ENCODE data around the gene CAMSAP2. TPM values are rescaled to one million over a fixed set of nuclear protein-coding genes. Genes with fewer than 3 reads are reported as not detected.
A peak's percentile ranks its signal among the peaks of the same experiment; 100 is the strongest.

The CAMSAP2 gene
- total RNA-seq, 4 donors from 2014 or later = 26.5 to 47.4 (median 33.3) TPM

DNA sequence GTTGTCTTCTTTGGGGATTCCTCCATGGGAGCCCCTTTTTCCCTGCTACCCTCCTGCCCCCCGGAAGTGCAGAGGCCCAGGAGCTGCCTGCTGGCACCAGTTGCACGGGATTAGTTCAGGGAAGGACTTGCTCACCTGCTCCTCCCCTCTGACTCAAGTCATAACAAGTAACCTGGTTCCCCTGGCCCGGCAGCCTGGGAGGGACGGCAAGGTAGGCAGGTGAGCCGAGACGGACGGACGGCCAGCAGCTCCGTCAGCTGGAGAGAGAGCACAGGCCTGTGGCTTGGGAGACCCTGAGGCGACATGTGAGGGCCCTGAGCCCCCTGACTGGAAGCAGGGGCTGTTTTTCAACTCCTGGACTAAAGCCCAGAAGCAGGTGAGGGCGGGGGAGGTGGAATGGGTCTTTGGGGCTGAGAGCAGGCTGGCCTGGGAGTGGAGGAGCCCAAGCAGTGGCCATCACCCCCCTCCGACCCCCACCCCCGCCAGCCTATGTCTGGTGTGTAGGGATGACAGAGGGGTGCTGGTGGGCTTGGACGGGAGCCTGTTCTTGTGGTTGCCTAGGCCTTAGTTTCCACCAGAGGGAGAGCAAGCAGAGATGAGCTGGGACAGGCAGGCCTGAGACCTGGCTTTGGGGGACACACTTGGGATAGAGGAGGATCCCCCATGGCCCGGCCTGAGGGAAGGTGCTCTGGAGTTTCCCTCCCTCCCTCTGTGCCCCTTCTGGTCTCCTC lies 156.2 kb downstream of the CAMSAP2 start, which contains the start of gene INAVA:
Gene INAVA, plus strand, starts transcription at position 189 of the 731 bp plus-strand sequence. CDS start 3,501 bp downstream, outside the sequence.
- DNase-seq (ENCODE audit: low spot score in 2 of 2) = no peak

GRCh38 chr1:200895443-200895789 lies 156.7 kb downstream of the CAMSAP2 start:
- no peak for DNase-seq (ENCODE audit: low spot score in 2 of 2)
- Histone ChIP-seq H3K36me3 (peaks cover 10% of the 10 kb centered on the region), H3K9me3 (no peaks in the 10 kb centered on the region), H3K27ac (peak overlapping the region; percentile 76), H3K4me3 (peak overlapping the region; percentile 54), H3K27me3 (peaks cover 29% of the 10 kb centered on the region), H3K4me1 (peaks cover 52% of the 10 kb centered on the region)
- WGBS = 30% methylated on average over 5 of the region's 8 CpGs
- no peak for TF ChIP-seq EP300 (IDR thresholded peaks at IDR 0.05)
- no peak for TF ChIP-seq CTCF (IDR thresholded peaks at IDR 0.05)
- TF ChIP-seq POLR2AphosphoS5 (IDR thresholded peaks at IDR 0.05) = no peak
- TF ChIP-seq POLR2A (IDR thresholded peaks at IDR 0.05) = no peak

More for the DNA sequence above, 156.2 kb downstream of the CAMSAP2 start, which contains the start of gene INAVA:
- H3K4me3 ChIP-seq = peak within 1 kb of the TSS; percentile 54
- 43% methylated on average over 11 of the region's 15 CpGs for WGBS
- peaks cover 34% of the 10 kb centered on the region for H3K27me3 ChIP-seq
- TF ChIP-seq CTCF (IDR thresholded peaks at IDR 0.05) = no peak
- TF ChIP-seq EP300 (IDR thresholded peaks at IDR 0.05) = no peak
- TF ChIP-seq POLR2AphosphoS5 (IDR thresholded peaks at IDR 0.05) = no peak
- no peak for TF ChIP-seq POLR2A (IDR thresholded peaks at IDR 0.05)
- no peaks in the 10 kb centered on the region for H3K9me3 ChIP-seq
- peak within 1 kb of the TSS; percentile 76 for H3K27ac ChIP-seq
- H3K36me3 ChIP-seq = peaks cover 8% of the 10 kb centered on the region
- H3K4me1 ChIP-seq = peaks cover 48% of the 10 kb centered on the region

DNA sequence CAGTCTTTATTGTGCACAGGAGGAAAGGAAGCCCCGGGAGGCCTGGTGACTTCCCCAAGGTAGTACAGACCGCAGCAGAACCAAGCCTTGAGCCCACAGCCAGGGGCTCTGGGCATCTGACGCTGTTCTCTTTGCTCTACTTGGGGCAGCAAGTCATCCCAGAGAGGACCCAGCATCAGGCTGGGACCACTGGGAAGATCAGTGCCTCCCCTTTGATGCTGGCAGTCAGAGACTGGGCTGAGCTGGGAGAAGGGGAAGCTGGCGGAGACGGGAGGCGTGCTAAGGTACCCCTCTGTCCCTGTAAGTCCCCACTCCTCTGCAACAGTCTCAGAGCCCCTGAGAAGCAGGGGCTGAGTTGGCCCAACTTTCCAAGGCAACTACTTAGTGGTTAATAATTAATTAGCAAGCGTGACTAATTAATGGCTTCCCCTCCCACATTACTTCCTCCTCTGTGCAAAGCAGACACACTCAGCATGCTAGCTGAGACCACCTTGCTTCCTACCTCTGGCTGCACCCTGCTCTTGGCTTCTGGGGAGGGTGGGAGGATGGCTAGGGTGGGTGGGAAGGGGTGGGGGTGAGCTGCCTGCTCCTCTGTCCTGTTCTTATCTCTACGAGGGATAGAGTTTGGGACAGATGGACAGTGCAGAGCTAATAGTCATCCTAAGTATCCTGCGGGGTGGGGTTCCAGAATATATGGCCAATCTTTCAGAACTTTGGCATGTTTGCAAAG lies 157.3 kb downstream of the CAMSAP2 start:
- Histone ChIP-seq H3K4me1 (peaks cover 52% of the 10 kb centered on the region), H3K9me3 (no peaks in the 10 kb centered on the region), H3K27me3 (peaks cover 23% of the 10 kb centered on the region), H3K4me3 (peak overlapping the region; percentile 54), H3K27ac (peak overlapping the region; percentile 76), H3K36me3 (peaks cover 13% of the 10 kb centered on the region)
- WGBS = 65% methylated on average over 4 of the region's 9 CpGs
- TF ChIP-seq CTCF (IDR thresholded peaks at IDR 0.05) (no peak), EP300 (IDR thresholded peaks at IDR 0.05) (no peak), POLR2AphosphoS5 (IDR thresholded peaks at IDR 0.05) (no peak), POLR2A (IDR thresholded peaks at IDR 0.05) (no peak)
- no peak for DNase-seq (ENCODE audit: low spot score in 2 of 2)

DNA sequence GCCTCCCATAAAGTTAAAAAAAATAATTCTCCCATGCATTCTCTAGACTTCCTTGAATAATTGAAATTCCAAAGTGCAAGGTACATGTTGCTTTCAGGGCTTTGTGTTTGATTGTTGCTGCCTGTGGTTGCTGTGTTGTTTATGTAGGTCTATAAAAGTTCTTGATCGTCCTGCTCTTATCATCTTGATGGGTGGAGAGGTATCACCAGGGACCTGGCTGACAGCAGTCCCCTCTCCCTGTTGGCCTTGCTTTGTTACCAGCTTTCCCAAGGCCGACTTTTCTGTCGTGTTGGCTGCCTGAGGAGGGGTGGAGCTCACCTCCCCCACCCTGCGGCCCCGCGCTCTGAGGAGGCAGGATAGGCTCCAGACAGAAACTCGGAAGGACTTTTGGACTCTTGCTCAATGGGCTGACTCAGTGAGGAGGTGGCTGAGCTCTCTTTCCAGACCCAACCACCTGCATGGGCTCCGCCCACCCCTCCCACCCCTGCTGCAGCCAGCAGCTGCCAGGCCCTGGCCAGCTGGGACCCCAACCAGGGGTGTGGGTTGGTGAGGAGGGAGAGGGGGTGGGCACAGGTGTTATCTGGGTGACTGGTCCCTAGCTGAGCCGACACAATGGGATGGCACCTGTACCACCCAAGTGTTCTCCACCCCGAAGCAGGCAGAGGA lies 158.0 kb downstream of the CAMSAP2 start:
- no peak for TF ChIP-seq POLR2A (IDR thresholded peaks at IDR 0.05)
- H3K9me3 ChIP-seq = no peaks in the 10 kb centered on the region
- DNase-seq (ENCODE audit: low spot score in 2 of 2) = no peak
- 49% methylated on average over 7 of the region's 10 CpGs for WGBS
- peaks cover 52% of the 10 kb centered on the region for H3K4me1 ChIP-seq
- peaks cover 18% of the 10 kb centered on the region for H3K27me3 ChIP-seq
- H3K27ac ChIP-seq = peak overlapping the region; percentile 76
- peak overlapping the region; percentile 54 for H3K4me3 ChIP-seq
- H3K36me3 ChIP-seq = peaks cover 19% of the 10 kb centered on the region

- H3K27ac ChIP-seq = no peak overlapping the region
- H3K4me3 ChIP-seq = peak overlapping the region; percentile 54
Observed at GRCh38 chr1:200897259-200897658, 158.6 kb downstream of the CAMSAP2 start.

More at GRCh38 chr1:200897259-200897658, 158.6 kb downstream of the CAMSAP2 start:
- Histone ChIP-seq H3K27me3 (peaks cover 13% of the 10 kb centered on the region), H3K4me1 (peaks cover 50% of the 10 kb centered on the region), H3K36me3 (peaks cover 23% of the 10 kb centered on the region), H3K9me3 (no peaks in the 10 kb centered on the region)
- WGBS = 97% methylated on average over 5 of the region's 5 CpGs
- no peak for DNase-seq (ENCODE audit: low spot score in 2 of 2)
- TF ChIP-seq POLR2A (IDR thresholded peaks at IDR 0.05) (no peak), CTCF (IDR thresholded peaks at IDR 0.05) (no peak)
